BLaER1 treated with 17β-estradiol and CSF1 and Interleukin-3, amounts not matched to agents 10 nM and 100 nM (cell line): ENCODE data around the gene CDKN2B.

Experiments
- H3K27ac ChIP-seq, 11 experiments: shearing (Covaris generic); formaldehyde crosslinking; 2 replicates each; pipeline ENCODE4 v1.8.1; 2022
- H3K27me3 ChIP-seq, 11 experiments: shearing (Covaris generic); formaldehyde crosslinking; 2 replicates each; pipeline ENCODE4 v1.8.1; 2022
- H3K36me3 ChIP-seq, 11 experiments: shearing (Covaris generic); formaldehyde crosslinking; 2 replicates each; pipeline ENCODE4 v1.8.1; 2022
- H3K4me1 ChIP-seq, 10 experiments: shearing (Covaris generic); formaldehyde crosslinking; 2 replicates each; pipeline ENCODE4 v1.8.1; 2022
- H3K4me2 ChIP-seq, 11 experiments: shearing (Covaris generic); formaldehyde crosslinking; 2 replicates each; pipeline ENCODE4 v1.8.1; 2022
- H3K4me3 ChIP-seq, 10 experiments: shearing (Covaris generic); formaldehyde crosslinking; 2 replicates each; pipeline ENCODE4 v1.8.1; 2022
- H3K9ac ChIP-seq, 11 experiments: shearing (Covaris generic); formaldehyde crosslinking; 2 replicates each; pipeline ENCODE4 v1.8.1; 2022
- H3K9me3 ChIP-seq, 11 experiments: shearing (Covaris generic); formaldehyde crosslinking; replicated peaks in 1 of 11; 2 replicates each; pipeline ENCODE4 v1.8.1; 2022
- H4K20me1 ChIP-seq, 11 experiments: shearing (Covaris generic); formaldehyde crosslinking; 2 replicates each; pipeline ENCODE4 v1.8.1; 2022
- Cebpa-rat ChIP-seq, 11 experiments: shearing (Covaris generic); IDR thresholded peaks; 2 replicates each; pipeline ENCODE4 v1.8.1; 2022

CDKN2B gene

GRCh38 chr9:21995666-21996398 is 13.3 kb downstream of the CDKN2B start:
- Histone ChIP-seq H4K20me1 (peaks cover 0 to 48% (median 19%) of the 10 kb centered on the region in 11 experiments; a peak in 17 of 22 replicates), H3K36me3 (no peaks in the 10 kb centered on the region), H3K4me3 (peak overlapping the region; percentile 71 to 87 (median 80)), H3K4me2 (peak overlapping the region; percentile 86 to 96 (median 89)), H3K4me1 (peaks cover 11 to 23% (median 19%) of the 10 kb centered on the region in 10 experiments; a peak in 16 of 20 replicates), H3K9me3 (no peaks in the 10 kb centered on the region; a peak in 1 of 22 replicates), H3K27ac (peak overlapping the region; percentile 86 to 98 (median 94)), H3K27me3 (peaks cover 71 to 94% (median 85%) of the 10 kb centered on the region in 11 experiments), H3K9ac (peak overlapping the region; percentile 90 to 98 (median 94))
- no peak for TF ChIP-seq Cebpa-rat (IDR thresholded peaks at IDR 0.05)

- peaks cover 71 to 94% (median 85%) of the 10 kb centered on the region in 11 experiments for H3K27me3 ChIP-seq
- peak overlapping the region; percentile 86 to 98 (median 94) for H3K27ac ChIP-seq
- peaks cover 0 to 3% (median 1%) of the 10 kb centered on the region in 11 experiments; a peak in 6 of 22 replicates for H3K36me3 ChIP-seq
- H3K9ac ChIP-seq = peak overlapping the region; percentile 90 to 98 (median 94)
- H3K4me3 ChIP-seq = peak overlapping the region; percentile 71 to 87 (median 80)
- H3K9me3 ChIP-seq = peaks cover 1 to 6% (median 4%) of the 10 kb centered on the region in 11 experiments
- no peak for TF ChIP-seq Cebpa-rat (IDR thresholded peaks at IDR 0.05)
- peaks cover 0 to 44% (median 12%) of the 10 kb centered on the region in 11 experiments; a peak in 9 of 22 replicates for H4K20me1 ChIP-seq
- peaks cover 11 to 24% (median 19%) of the 10 kb centered on the region in 10 experiments; a peak in 16 of 20 replicates for H3K4me1 ChIP-seq
- H3K4me2 ChIP-seq = peak overlapping the region; percentile 86 to 96 (median 89)
Observed at GRCh38 chr9:21995006-21995665, 14.0 kb downstream of the CDKN2B start.

DNA sequence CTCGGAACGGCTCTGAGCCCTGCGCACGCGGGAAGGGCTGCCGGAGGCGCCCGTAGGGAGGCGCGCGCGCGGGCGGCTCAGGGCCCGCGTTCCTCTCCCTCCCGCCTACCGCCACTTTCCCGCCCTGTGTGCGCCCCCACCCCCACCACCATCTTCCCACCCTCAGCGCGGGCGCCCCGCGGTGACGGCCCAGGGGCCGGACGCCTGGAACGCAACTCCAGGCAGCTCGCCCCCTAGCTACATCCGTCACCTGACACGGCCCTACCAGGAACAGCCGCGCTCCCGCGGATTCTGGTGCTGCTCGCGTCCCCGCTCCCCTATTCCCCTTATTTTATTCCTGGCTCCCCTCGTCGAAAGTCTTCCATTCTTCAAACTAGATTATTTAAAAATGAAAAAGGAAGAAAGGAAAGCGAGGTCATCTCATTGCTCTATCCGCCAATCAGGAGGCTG is 14.5 kb downstream of the CDKN2B start, which contains the start of gene CDKN2B-AS1:
Gene CDKN2B-AS1 (plus strand): TSS at position 236 of the 450 bp plus-strand sequence.
- Histone ChIP-seq H3K36me3 (peaks cover 0 to 8% (median 7%) of the 10 kb centered on the region in 11 experiments; a peak in 12 of 22 replicates), H3K4me3 (peak within 1 kb of the TSS; percentile 71 to 87 (median 80)), H3K4me1 (peaks cover 11 to 29% (median 19%) of the 10 kb centered on the region in 10 experiments; a peak in 16 of 20 replicates), H3K9ac (peak within 1 kb of the TSS; percentile 90 to 98 (median 94)), H3K9me3 (peaks cover 7 to 11% (median 10%) of the 10 kb centered on the region in 11 experiments), H3K27me3 (peaks cover 71 to 94% (median 85%) of the 10 kb centered on the region in 11 experiments), H4K20me1 (peaks cover 0 to 44% (median 10%) of the 10 kb centered on the region in 11 experiments; a peak in 10 of 22 replicates), H3K27ac (peak within 1 kb of the TSS; percentile 86 to 98 (median 94)), H3K4me2 (peak within 1 kb of the TSS; percentile 86 to 96 (median 89))
- no peak for TF ChIP-seq Cebpa-rat (IDR thresholded peaks at IDR 0.05)

DNA sequence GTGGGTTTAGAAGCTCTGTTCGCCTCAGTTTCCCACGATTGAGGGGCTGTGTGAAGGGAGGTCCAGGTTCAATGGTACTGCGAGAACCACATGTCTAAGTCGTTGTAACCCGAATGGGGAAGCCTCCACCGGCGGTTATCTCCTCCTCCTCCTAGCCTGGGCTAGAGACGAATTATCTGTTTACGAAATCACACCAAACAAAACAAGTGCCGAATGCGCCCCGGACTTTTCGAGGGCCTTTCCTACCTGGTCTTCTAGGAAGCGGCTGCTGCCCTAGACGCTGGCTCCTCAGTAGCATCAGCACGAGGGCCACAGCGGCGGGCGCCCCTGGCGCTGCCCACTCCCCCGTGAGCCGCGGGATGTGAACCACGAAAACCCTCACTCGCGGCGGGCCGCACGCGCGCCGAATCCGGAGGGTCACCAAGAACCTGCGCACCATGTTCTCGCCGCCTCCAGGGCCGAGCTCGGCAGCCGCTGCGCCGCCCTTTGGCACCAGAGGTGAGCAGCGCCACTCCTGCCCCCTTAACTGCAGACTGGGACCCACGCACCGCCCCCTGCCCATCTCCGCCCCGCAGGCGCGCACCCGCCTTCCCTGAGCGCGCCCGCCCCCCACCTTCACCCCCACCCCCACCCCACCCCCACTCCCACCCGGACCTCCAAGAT is 15.1 kb downstream of the CDKN2B start, which contains the start of gene CDKN2A:
Gene CDKN2A (minus strand): TSS at position 500 of the 663 bp plus-strand sequence.
- Histone ChIP-seq H3K4me1 (peaks cover 11 to 35% (median 20%) of the 10 kb centered on the region in 10 experiments; a peak in 16 of 20 replicates), H3K9ac (peak within 1 kb of the TSS; percentile 90 to 98 (median 94)), H3K4me3 (peak within 1 kb of the TSS; percentile 71 to 87 (median 80)), H4K20me1 (peaks cover 0 to 45% (median 11%) of the 10 kb centered on the region in 11 experiments; a peak in 10 of 22 replicates), H3K4me2 (peak within 1 kb of the TSS; percentile 86 to 96 (median 89)), H3K27me3 (peaks cover 75 to 97% (median 88%) of the 10 kb centered on the region in 11 experiments), H3K36me3 (peaks cover 0 to 13% (median 10%) of the 10 kb centered on the region in 11 experiments; a peak in 12 of 22 replicates), H3K27ac (peak within 1 kb of the TSS; percentile 86 to 98 (median 94)), H3K9me3 (peaks cover 13 to 17% (median 15%) of the 10 kb centered on the region in 11 experiments)
- TF ChIP-seq Cebpa-rat (IDR thresholded peaks at IDR 0.05) = no peak

DNA sequence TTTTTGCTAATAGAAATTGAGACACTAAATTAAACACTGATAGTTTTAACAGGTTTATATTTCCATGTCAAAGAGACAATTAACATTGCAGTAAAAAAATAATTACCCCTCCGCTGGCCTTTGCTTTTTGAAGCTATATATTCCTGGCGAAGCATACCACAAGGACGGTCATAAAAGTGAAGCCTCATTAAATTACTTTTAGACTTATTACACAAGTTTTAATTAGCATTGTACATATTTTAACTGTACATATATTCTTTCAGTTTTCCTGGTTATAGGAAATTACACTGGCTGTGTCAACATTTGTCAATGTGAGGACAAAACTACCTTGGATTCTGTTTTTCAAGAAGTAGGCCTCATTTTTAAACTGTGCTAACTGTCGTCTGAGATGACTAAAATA is 16.1 kb downstream of the CDKN2B start:
- Histone ChIP-seq H3K36me3 (peaks cover 0 to 13% (median 10%) of the 10 kb centered on the region in 11 experiments; a peak in 12 of 22 replicates), H3K27ac (peak overlapping the region; percentile 65 to 98 (median 93); a peak in 19 of 22 replicates), H4K20me1 (peaks cover 0 to 51% (median 11%) of the 10 kb centered on the region in 11 experiments; a peak in 11 of 22 replicates), H3K9me3 (peaks cover 14 to 24% (median 17%) of the 10 kb centered on the region in 11 experiments), H3K4me1 (peaks cover 11 to 40% (median 20%) of the 10 kb centered on the region in 10 experiments; a peak in 16 of 20 replicates), H3K4me2 (peak overlapping the region; percentile 75 to 94 (median 89)), H3K9ac (peak overlapping the region; percentile 84 to 98 (median 93)), H3K4me3 (peak overlapping the region; percentile 71 to 87 (median 80)), H3K27me3 (peaks cover 79 to 97% (median 92%) of the 10 kb centered on the region in 11 experiments)
- TF ChIP-seq Cebpa-rat (IDR thresholded peaks at IDR 0.05) = no peak

DNA sequence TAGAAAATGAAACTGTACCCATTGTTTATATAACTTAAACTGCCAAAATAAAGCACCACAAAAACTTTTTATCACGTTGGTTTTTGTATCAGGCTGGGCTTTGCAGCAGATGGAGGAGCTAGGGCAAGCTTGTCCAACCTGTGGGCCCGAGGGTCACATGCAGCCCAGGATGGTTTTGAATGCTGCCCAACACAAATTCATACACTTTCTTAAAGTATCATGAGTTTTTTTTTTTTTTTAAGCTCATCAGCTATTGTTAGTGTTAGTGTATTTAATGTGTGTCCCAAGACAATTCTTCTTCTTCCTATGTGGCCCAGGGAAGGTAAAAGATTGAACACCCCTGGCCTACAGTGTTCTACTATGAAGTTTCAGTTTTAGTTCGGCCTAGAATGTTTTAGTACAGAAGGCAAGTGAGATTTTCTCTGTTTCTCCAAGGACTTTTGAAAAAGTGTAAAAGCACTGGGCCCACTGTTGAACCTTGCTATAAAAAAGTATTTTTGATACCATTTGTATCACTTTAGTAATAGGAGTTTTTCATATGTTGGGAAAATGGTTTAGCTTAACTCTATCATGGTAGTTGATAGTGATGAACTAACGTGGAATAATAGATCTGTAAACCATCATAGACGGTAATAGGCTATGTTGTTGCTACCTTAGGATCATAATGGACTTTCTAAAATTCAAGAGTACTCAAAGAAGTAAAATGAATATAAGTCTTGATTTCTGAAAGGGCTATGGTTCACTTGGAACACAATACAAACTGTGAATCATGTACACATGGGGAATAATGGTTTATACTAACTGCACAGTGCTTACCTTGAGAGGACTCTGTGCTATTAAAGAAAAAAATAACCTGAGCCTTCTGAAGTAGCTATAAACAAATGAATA is 17.8 kb downstream of the CDKN2B start:
- peaks cover 79 to 97% (median 92%) of the 10 kb centered on the region in 11 experiments for H3K27me3 ChIP-seq
- peak overlapping the region in 7 of 11 experiments; percentile 2 to 72 (median 28); a peak in 9 of 22 replicates for H3K4me2 ChIP-seq
- TF ChIP-seq Cebpa-rat (IDR thresholded peaks at IDR 0.05) = no peak

More for the DNA sequence above, 17.8 kb downstream of the CDKN2B start:
- Histone ChIP-seq H3K4me1 (peaks cover 5 to 35% (median 16%) of the 10 kb centered on the region in 10 experiments; a peak in 16 of 20 replicates), H3K27ac (no peak overlapping the region), H3K9ac (no peak overlapping the region), H3K4me3 (peak overlapping the region in 4 of 10 experiments; percentile 15 to 85 (median 48); a peak in 5 of 20 replicates), H3K36me3 (peaks cover 0 to 13% (median 10%) of the 10 kb centered on the region in 11 experiments; a peak in 12 of 22 replicates), H3K9me3 (peaks cover 14 to 24% (median 17%) of the 10 kb centered on the region in 11 experiments), H4K20me1 (peaks cover 0 to 50% (median 14%) of the 10 kb centered on the region in 11 experiments; a peak in 11 of 22 replicates)
